ENCODE measurements around the gene GSTO1. TPM values are rescaled to one million over a fixed set of nuclear protein-coding genes. Genes with fewer than 3 reads are reported as not detected.

GSTO1 gene
- total and polyA plus RNA-seq, 2 of the 13 experiments (the other 11 are each of a cell fraction or from before 2014, with no cell fraction given): 228 to 300 TPM

- TF ChIP-seq PBX3 (CRISPR knock-in tag; IDR thresholded peaks at IDR 0.05; ENCODE audit: borderline replicate concordance) (no peak), ZNF512 (CRISPR knock-in tag; IDR thresholded peaks at IDR 0.05) (no peak), FOXO1 (CRISPR knock-in tag; IDR thresholded peaks at IDR 0.05) (no peak), NCOR1 (IDR thresholded peaks at IDR 0.05; ENCODE audit: borderline replicate concordance, low read length) (0 out of 2 replicates have a peak, but pooled peaks have one; percentile 17), ELF1 (CRISPR knock-in tag; IDR thresholded peaks at IDR 0.05) (no peak), ZNF33B (CRISPR knock-in tag; IDR thresholded peaks at IDR 0.05) (no peak), ZNF781 (CRISPR knock-in tag; IDR thresholded peaks at IDR 0.05; ENCODE audit: borderline replicate concordance, not compliant biosample characterization) (no peak), ARID5B (CRISPR knock-in tag; IDR thresholded peaks at IDR 0.05) (peak; percentile 27; the same call in 1 of the 2 replicates), ZMYM4 (CRISPR knock-in tag; IDR thresholded peaks at IDR 0.05) (no peak), SP4 (CRISPR knock-in tag; IDR thresholded peaks at IDR 0.05) (no peak), ZNF549 (CRISPR knock-in tag; IDR thresholded peaks at IDR 0.05) (no peak), FOXK1 (CRISPR knock-in tag; IDR thresholded peaks at IDR 0.05; ENCODE audit: borderline replicate concordance, low read depth) (no peak), ZNF792 (CRISPR knock-in tag; IDR thresholded peaks at IDR 0.05) (no peak), ZNF660 (CRISPR knock-in tag; IDR thresholded peaks at IDR 0.05; ENCODE audit: borderline replicate concordance, low read depth) (no peak), ZBTB8A (CRISPR knock-in tag; IDR thresholded peaks at IDR 0.05; ENCODE audit: borderline replicate concordance, low read depth) (no peak), MEIS1 (CRISPR knock-in tag; IDR thresholded peaks at IDR 0.05; ENCODE audit: borderline replicate concordance) (no peak), REST (IDR thresholded peaks at IDR 0.05; ENCODE audit: borderline replicate concordance in 1 of 2, low read depth in 1 of 2, low read length in 2 of 2) (no peak), ZNF629 (CRISPR knock-in tag; conservative IDR thresholded peaks at IDR 0.05) (0 out of 2 replicates have a peak, but pooled peaks have one; percentile 13), SIX1 (CRISPR knock-in tag; IDR thresholded peaks at IDR 0.05; ENCODE audit: borderline replicate concordance) (0 out of 2 replicates have a peak, but pooled peaks have one; percentile 32)
Measured at GRCh38 chr10:104255311-104255981, 754 bp downstream of the GSTO1 start (continued).

Data from HepG2 (cell line).